HCT116 (cell line): Measurements from ENCODE around the gene KLHL2. TPM values are rescaled to one million over a fixed set of nuclear protein-coding genes. Genes with fewer than 3 reads are reported as not detected.
"Not testable (repeated sequence)": the region's sequence is repeated elsewhere in the genome, so short reads cannot be mapped to it uniquely, and the experiment has no call there.

Experiments
- ATAC-seq: fragments of 200-7000 bp; cut with Tn5 transposase; 2 replicates; pipeline ENCODE4 v1.9.1; 2020; ENCODE audit warnings: mild to moderate bottlenecking, moderate library complexity
- BruUV-seq: library from RNA; stranded (reverse); fragments of 400-500 nt; replicated peaks from 2 replicates; lab custom pipeline; 2021; lab: Mats Ljungman, UMichigan
- CTCF ChIA-PET: fragments of 300-600 bp; sonication (Branson Sonifier 250); formaldehyde crosslinking; loops from one replicate; lab custom pipeline; 2021; ENCODE audit warnings: antibody characterized with exemption; lab: Charles Lee
- POLR2A ChIA-PET: fragments of 300-600, 350-600 bp; sonication (Branson Sonifier 250); formaldehyde crosslinking; loops from one replicate; lab custom pipeline; 2021; ENCODE audit warnings: antibody characterized with exemption; lab: Charles Lee
- RAD21 ChIA-PET, 2 experiments: fragments of 300-600 bp; sonication (Branson Sonifier 250); formaldehyde crosslinking; loops; one replicate each; lab custom pipeline; 2023; ENCODE audit warnings: low total read pairs in 2 of 2; ENCODE audit not compliant: uncharacterized antibody in 2 of 2, unreplicated experiment in 2 of 2, low non-redundant PET in 1 of 2; lab: Charles Lee
- DNase-seq: peaks from one replicate; pipeline ENCODE4 v3.0.0-alpha.2; 2010; ENCODE audit warnings: low read depth, low spot score
- H2AFZ ChIP-seq: fragments of 200-600 bp; shearing (Covaris generic), sonication (generic); 2 replicates; pipeline ENCODE4 v1.6.1; 2017; ENCODE audit warnings: low read depth, mixed run types, mixed read lengths, antibody characterized with exemption, low read length; ENCODE audit not compliant: poor library complexity, severe bottlenecking
- H3K27ac ChIP-seq: 2 replicates; pipeline ENCODE4 v1.5.1; 2012; ENCODE audit warnings: low read depth, low read length
- H3K27me3 ChIP-seq: fragments of 200-600 bp; sonication (generic); 2 replicates; pipeline ENCODE4 v1.6.1; 2016; ENCODE audit warnings: mixed run types, low read length, mixed read lengths; ENCODE audit not compliant: insufficient read depth
- H3K36me3 ChIP-seq, 2 experiments: fragments of 200-500 bp in 1 of 2; fragments of 200-600 bp in 1 of 2; sonication (Bioruptor generic) in 1 of 2; sonication (generic) in 1 of 2; 2 replicates each; pipeline versions ENCODE4 v1.5.1 to v1.6.1; 2014 to 2016; ENCODE audit warnings: low read length in 2 of 2, inconsistent platforms in 1 of 2, mixed read lengths in 1 of 2, mixed run types in 1 of 2; ENCODE audit not compliant: insufficient read depth in 2 of 2, control insufficient read depth in 1 of 2
- H3K4me1 ChIP-seq, 2 experiments: fragments of 200-600 bp in 1 of 2; sonication (generic) in 1 of 2; 2 replicates each; pipeline versions ENCODE4 v1.5.1 to v1.6.1; 2012 to 2017; ENCODE audit warnings: low read length in 2 of 2, inconsistent platforms in 1 of 2, mild to moderate bottlenecking in 1 of 2, mixed read lengths in 1 of 2, mixed run types in 1 of 2, moderate library complexity in 1 of 2; ENCODE audit not compliant: insufficient read depth in 2 of 2, control insufficient read depth in 1 of 2
- H3K4me2 ChIP-seq: fragments of 200-600 bp; sonication (generic); 2 replicates; pipeline ENCODE4 v1.6.1; 2017; ENCODE audit warnings: mixed run types, low read length, mixed read lengths
- H3K4me3 ChIP-seq, 2 experiments: fragments of 200-600 bp in 1 of 2; sonication (generic) in 1 of 2; replicated peaks in 1 of 2; 2 replicates each; pipeline ENCODE4 v1.5.1; 2011 to 2016; ENCODE audit warnings: low read length in 2 of 2, control low read depth in 1 of 2, low read depth in 1 of 2, mild to moderate bottlenecking in 1 of 2, mixed read lengths in 1 of 2, mixed run types in 1 of 2
- H3K79me2 ChIP-seq: fragments of 200-600 bp; sonication (generic); 2 replicates; pipeline ENCODE4 v1.6.1; 2017; ENCODE audit warnings: mild to moderate bottlenecking, mixed run types, low read length, moderate library complexity, mixed read lengths; ENCODE audit not compliant: insufficient read depth
- H3K9ac ChIP-seq: fragments of 200-600 bp; sonication (generic); 2 replicates; pipeline ENCODE4 v1.6.1; 2016; ENCODE audit warnings: low read length, mixed read lengths
- H3K9me2 ChIP-seq: fragments of 200-600 bp; sonication (generic), shearing (Covaris generic); 2 replicates; pipeline ENCODE4 v1.6.1; 2017; ENCODE audit warnings: mixed run types, mild to moderate bottlenecking, moderate library complexity; ENCODE audit not compliant: insufficient read depth
- H3K9me3 ChIP-seq, 2 experiments: fragments of 200-500 bp in 1 of 2; fragments of 200-600 bp in 1 of 2; sonication (Bioruptor generic) in 1 of 2; sonication (generic) in 1 of 2; 2 replicates each; pipeline ENCODE4 v1.6.1; 2014 to 2017; ENCODE audit warnings: low read length in 2 of 2, mixed read lengths in 2 of 2, inconsistent platforms in 1 of 2, low read depth in 1 of 2, mild to moderate bottlenecking in 1 of 2, mixed run types in 1 of 2, moderate library complexity in 1 of 2; ENCODE audit not compliant: control insufficient read depth in 1 of 2, insufficient read depth in 1 of 2
- H4K20me1 ChIP-seq: fragments of 200-600 bp; sonication (generic), shearing (Covaris generic); 2 replicates; pipeline ENCODE4 v1.6.1; 2017; ENCODE audit warnings: mixed run types, mild to moderate bottlenecking, moderate library complexity; ENCODE audit not compliant: insufficient read depth
- EZH2phosphoT487 ChIP-seq: fragments of 200-600 bp; IDR thresholded peaks from 2 replicates; pipeline ENCODE4 v1.6.1; 2018; ENCODE audit warnings: antibody characterized with exemption, borderline replicate concordance
- SRF ChIP-seq: IDR thresholded peaks from 2 replicates; pipeline ENCODE4 v1.6.1; 2012; ENCODE audit warnings: low read depth
- ZFX ChIP-seq: fragments of 450-650 bp; IDR thresholded peaks from 2 replicates; pipeline ENCODE4 v1.6.1; 2017
- intact Hi-C: fragments of 100-400 bp; cut with micrococcal nuclease; formaldehyde crosslinking; loops from 2 replicates; pipeline ENCODE4 v1.10.0; 2022
- total RNA-seq: library from RNA; stranded (reverse); gene quantifications from one replicate; pipeline ENCODE4 v1.2.1, GENCODE V29; 2021; ENCODE audit not compliant: unreplicated experiment
- TF ChIP-seq, protein P1 (sequence below): IDR thresholded peaks from 2 replicates; pipeline ENCODE4 v1.6.1; 2011; ENCODE audit warnings: mild to moderate bottlenecking, low read length, moderate library complexity; ENCODE audit not compliant: insufficient replicate concordance; ENCODE audit errors: extremely low read depth

Gene KLHL2
- total RNA-seq, 1 experiment from 2014 or later = 24.6 TPM

DNA sequence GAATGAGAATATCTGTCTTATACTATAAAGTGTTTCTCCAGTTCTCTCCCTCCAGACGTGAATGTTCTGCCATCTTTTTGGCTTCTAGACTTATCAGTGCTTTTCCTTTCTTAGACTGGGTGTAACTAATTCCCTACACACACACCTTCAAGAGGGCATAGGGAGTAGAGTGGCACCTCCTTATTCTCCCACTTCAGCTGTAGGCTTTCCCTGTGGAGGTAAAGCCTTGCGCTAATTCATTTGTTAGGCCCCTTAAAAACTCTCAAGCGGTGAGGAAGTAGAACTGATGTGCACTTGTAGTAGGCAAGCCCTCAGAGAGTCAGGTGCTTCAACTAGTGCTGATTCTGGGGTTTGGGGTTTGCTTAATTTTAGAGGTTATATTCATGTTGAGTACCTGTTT is 10.0 kb downstream of the KLHL2 start:
- Histone ChIP-seq H3K9ac (no peak overlapping the region), H2AFZ (no peak overlapping the region), H3K4me3 (no peak overlapping the region), H3K4me1 (peaks cover 13 to 45% of the 10 kb centered on the region in 2 experiments; a peak in 3 of 4 replicates), H3K9me3 (no peaks in the 10 kb centered on the region), H3K27ac (no peak overlapping the region), H3K36me3 (no peaks in the 10 kb centered on the region), H3K79me2 (peaks cover 45% of the 10 kb centered on the region), H4K20me1 (no peaks in the 10 kb centered on the region), H3K4me2 (no peak overlapping the region), H3K27me3 (no peaks in the 10 kb centered on the region), H3K9me2 (no peaks in the 10 kb centered on the region)
- ATAC-seq = no peak
- no peak for DNase-seq
- intact Hi-C loops = no loop called here
- ChIA-PET POLR2A (no interaction called here), CTCF (no interaction called here), RAD21 (no interaction called here)
- BruUV-seq = no TSS peak
- TF ChIP-seq EZH2phosphoT487 (no peak), SRF (no peak), ZFX (no peak)
- TF ChIP-seq, protein P1, sequence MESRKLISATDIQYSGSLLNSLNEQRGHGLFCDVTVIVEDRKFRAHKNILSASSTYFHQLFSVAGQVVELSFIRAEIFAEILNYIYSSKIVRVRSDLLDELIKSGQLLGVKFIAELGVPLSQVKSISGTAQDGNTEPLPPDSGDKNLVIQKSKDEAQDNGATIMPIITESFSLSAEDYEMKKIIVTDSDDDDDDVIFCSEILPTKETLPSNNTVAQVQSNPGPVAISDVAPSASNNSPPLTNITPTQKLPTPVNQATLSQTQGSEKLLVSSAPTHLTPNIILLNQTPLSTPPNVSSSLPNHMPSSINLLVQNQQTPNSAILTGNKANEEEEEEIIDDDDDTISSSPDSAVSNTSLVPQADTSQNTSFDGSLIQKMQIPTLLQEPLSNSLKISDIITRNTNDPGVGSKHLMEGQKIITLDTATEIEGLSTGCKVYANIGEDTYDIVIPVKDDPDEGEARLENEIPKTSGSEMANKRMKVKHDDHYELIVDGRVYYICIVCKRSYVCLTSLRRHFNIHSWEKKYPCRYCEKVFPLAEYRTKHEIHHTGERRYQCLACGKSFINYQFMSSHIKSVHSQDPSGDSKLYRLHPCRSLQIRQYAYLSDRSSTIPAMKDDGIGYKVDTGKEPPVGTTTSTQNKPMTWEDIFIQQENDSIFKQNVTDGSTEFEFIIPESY = no peak

DNA sequence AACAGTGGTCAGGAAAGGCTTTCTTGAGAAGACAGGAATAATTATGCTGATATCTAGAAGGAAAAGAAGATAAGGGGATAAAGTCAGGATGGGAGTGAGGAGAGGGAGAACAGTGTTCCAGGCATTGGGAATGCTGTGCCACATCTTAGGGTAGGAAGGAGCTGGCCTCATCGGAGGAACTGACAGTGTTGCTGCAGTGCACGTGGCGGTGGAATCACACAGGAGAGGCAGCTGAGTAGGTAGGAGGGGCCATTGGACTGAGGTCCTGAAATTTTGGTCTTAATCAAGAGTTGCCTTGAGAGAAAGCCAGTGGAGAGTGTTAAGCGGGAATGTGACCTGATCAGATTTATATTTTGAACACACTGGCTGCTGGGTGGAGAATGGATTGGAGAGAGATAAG is 13.9 kb downstream of the KLHL2 start:
- RAD21 ChIA-PET = not testable (repeated sequence)

More for the DNA sequence above, 13.9 kb downstream of the KLHL2 start:
- H3K9me3 ChIP-seq, intact Hi-C loops, H2AFZ ChIP-seq, BruUV-seq, H3K27me3 ChIP-seq, H3K36me3 ChIP-seq, H3K4me3 ChIP-seq, POLR2A ChIA-PET, CTCF ChIA-PET, H3K9ac ChIP-seq, H3K9me2 ChIP-seq, DNase-seq, H4K20me1 ChIP-seq: not testable (repeated sequence)
- 0 out of 2 replicates have a peak, but pooled peaks have one; percentile 35 for ATAC-seq
- Histone ChIP-seq H3K4me2 (peak overlapping the region; percentile 50), H3K27ac (0 out of 2 replicates have a peak overlapping the region, but pooled peaks have one; percentile 48), H3K79me2 (peaks cover 10% of the 10 kb centered on the region; the same call in 1 of the 2 replicates), H3K4me1 (peaks cover 8 to 19% of the 10 kb centered on the region in 2 experiments; a peak in 3 of 4 replicates)
